HepG2 (cell line): ENCODE data around the gene TUBB4B. TPM values are rescaled to one million over a fixed set of nuclear protein-coding genes. Genes with fewer than 3 reads are reported as not detected.

Experiments used
- AGO2 ChIP-seq: fragments of 200-400 bp; formaldehyde crosslinking; optimal IDR thresholded peaks from 2 replicates; pipeline ENCODE3; 2017; ENCODE audit warnings: mild to moderate bottlenecking, low read depth, low read length, moderate library complexity
- ARID2 ChIP-seq: sonication (generic); formaldehyde crosslinking; IDR thresholded peaks from 2 replicates; pipeline ENCODE4 v1.8.1; 2022; ENCODE audit warnings: mild to moderate bottlenecking, missing genetic modification reagents, borderline replicate concordance
- ARID5B ChIP-seq: IDR thresholded peaks from 2 replicates; pipeline ENCODE4 v1.4.0; 2020; ENCODE audit warnings: mild to moderate bottlenecking, missing genetic modification reagents
- DDIT3 ChIP-seq: sonication (generic); formaldehyde crosslinking; IDR thresholded peaks from 2 replicates; pipeline ENCODE4 v1.4.0; 2020; ENCODE audit warnings: mild to moderate bottlenecking, missing genetic modification reagents
- DPF2 ChIP-seq: sonication (generic); formaldehyde crosslinking; IDR thresholded peaks from 2 replicates; pipeline ENCODE4 v1.4.0; 2020; ENCODE audit warnings: mild to moderate bottlenecking, low read depth, missing genetic modification reagents, borderline replicate concordance
- FOXK2 ChIP-seq: fragments of 450-650 bp; IDR thresholded peaks from 2 replicates; pipeline ENCODE4 v1.6.1; 2016
- KLF11 ChIP-seq: IDR thresholded peaks from 2 replicates; pipeline ENCODE4 v1.6.1; 2016; ENCODE audit warnings: missing compliant biosample characterization
- STAT5B ChIP-seq: sonication (generic); formaldehyde crosslinking; IDR thresholded peaks from 2 replicates; pipeline ENCODE4 v1.4.0; 2020; ENCODE audit warnings: missing genetic modification reagents
- YEATS2 ChIP-seq: sonication (generic); formaldehyde crosslinking; IDR thresholded peaks from 2 replicates; pipeline ENCODE4 v1.4.0; 2020; ENCODE audit warnings: missing genetic modification reagents, borderline replicate concordance
- ZBTB21 ChIP-seq: sonication (generic); formaldehyde crosslinking; IDR thresholded peaks from 2 replicates; pipeline ENCODE4 v1.4.0; 2020; ENCODE audit warnings: missing genetic modification reagents
- ZBTB26 ChIP-seq: IDR thresholded peaks from 2 replicates; pipeline ENCODE4 v1.6.1; 2016; ENCODE audit warnings: missing compliant biosample characterization, missing genetic modification reagents, borderline replicate concordance
- ZBTB3 ChIP-seq: sonication (generic); formaldehyde crosslinking; IDR thresholded peaks from 2 replicates; pipeline ENCODE4 v1.4.0; 2020; ENCODE audit warnings: low read depth, mild to moderate bottlenecking, moderate library complexity, missing genetic modification reagents, borderline replicate concordance
- ZC3H13 ChIP-seq: sonication (generic); formaldehyde crosslinking; IDR thresholded peaks from 2 replicates; pipeline ENCODE4 v1.8.1; 2023; ENCODE audit warnings: mild to moderate bottlenecking, missing genetic modification reagents, moderate library complexity
- ZFP90 ChIP-seq: sonication (generic); formaldehyde crosslinking; IDR thresholded peaks from 2 replicates; pipeline ENCODE4 v1.8.0; 2022; ENCODE audit warnings: missing genetic modification reagents, mild to moderate bottlenecking, inconsistent platforms, borderline replicate concordance
- ZFY ChIP-seq: sonication (generic); formaldehyde crosslinking; IDR thresholded peaks from 2 replicates; pipeline ENCODE4 v1.4.0; 2020; ENCODE audit warnings: missing genetic modification reagents
- ZNF225 ChIP-seq: sonication (generic); formaldehyde crosslinking; IDR thresholded peaks from 2 replicates; pipeline ENCODE4 v1.4.0; 2020; ENCODE audit warnings: mild to moderate bottlenecking, missing genetic modification reagents
- ZNF343 ChIP-seq: sonication (generic); formaldehyde crosslinking; IDR thresholded peaks from 2 replicates; pipeline ENCODE4 v1.4.0; 2020; ENCODE audit warnings: mild to moderate bottlenecking, missing genetic modification reagents
- ZNF468 ChIP-seq: sonication (generic); formaldehyde crosslinking; IDR thresholded peaks from 2 replicates; pipeline ENCODE4 v1.8.0; 2022; ENCODE audit warnings: mild to moderate bottlenecking, moderate library complexity, missing genetic modification reagents
- ZNF484 ChIP-seq: sonication (generic); formaldehyde crosslinking; IDR thresholded peaks from 2 replicates; pipeline ENCODE4 v1.5.1; 2020; ENCODE audit warnings: mild to moderate bottlenecking, low read depth, missing genetic modification reagents, borderline replicate concordance
- ZNF558 ChIP-seq: sonication (generic); formaldehyde crosslinking; IDR thresholded peaks from 2 replicates; pipeline ENCODE4 v1.9.0; 2022; ENCODE audit warnings: mild to moderate bottlenecking, missing genetic modification reagents, borderline replicate concordance
- ZNF672 ChIP-seq: sonication (generic); formaldehyde crosslinking; IDR thresholded peaks from 2 replicates; pipeline ENCODE4 v1.8.1; 2022; ENCODE audit warnings: missing genetic modification reagents
- ZNF781 ChIP-seq: sonication (generic); formaldehyde crosslinking; IDR thresholded peaks from 2 replicates; pipeline ENCODE4 v1.5.1; 2020; ENCODE audit warnings: borderline replicate concordance, mild to moderate bottlenecking, missing genetic modification reagents; ENCODE audit errors: not compliant biosample characterization
- ZSCAN31 ChIP-seq: sonication (generic); formaldehyde crosslinking; IDR thresholded peaks from 2 replicates; pipeline ENCODE4 v1.5.0; 2020; ENCODE audit warnings: low read depth, mild to moderate bottlenecking, missing genetic modification reagents
- polyA plus RNA-seq, 8 experiments: library from polyadenylated mRNA; depleted of rRNA in 3 of 8; stranded (reverse) in 7 of 8; unstranded in 1 of 8; fragments of >200 nt; fragmentation: Illumina TruSeq in 4 of 8; extraction: Trizol in 4 of 8; gene quantifications; 2 replicates each; pipeline versions ENCODE4 v1.2.1 to v1.2.3, GENCODE V29; 2011 to 2016; ENCODE audit warnings: low read depth in 4 of 8, missing spikeins in 1 of 8, mixed read lengths in 1 of 8; ENCODE audit not compliant: insufficient read depth in 1 of 8
- total RNA-seq, 5 experiments: library from RNA; depleted of rRNA; stranded (reverse); fragments of >200 nt; fragmentation: Illumina TruSeq; extraction: Trizol; gene quantifications; 2 replicates each; pipeline ENCODE4 v1.2.3, GENCODE V29; 2016; ENCODE audit warnings: low read depth in 1 of 5

The TUBB4B gene
- total and polyA plus RNA-seq, 2 of the 13 experiments (the other 11 are each of a cell fraction or from before 2014, with no cell fraction given): 182 to 412 TPM

GRCh38 chr9:137218212-137218753, 22.8 kb upstream of the TUBB4B start (continued):
- peak; percentile 27; the same call in 1 of the 2 replicates for TF ChIP-seq KLF11 (CRISPR knock-in tag)
- peak; percentile 13; the same call in 1 of the 2 replicates for TF ChIP-seq ZC3H13 (CRISPR knock-in tag)
- no peak for TF ChIP-seq ZBTB21 (CRISPR knock-in tag)
- 0 out of 2 replicates have a peak, but pooled peaks have one; percentile 23 for TF ChIP-seq ZNF343 (CRISPR knock-in tag)
- TF ChIP-seq ZFP90 (CRISPR knock-in tag): no peak
- no peak for TF ChIP-seq ZNF672
- peak; percentile 1 for TF ChIP-seq ZFY (CRISPR knock-in tag)
- no peak for TF ChIP-seq DPF2 (CRISPR knock-in tag)
- peak; percentile 8 for TF ChIP-seq AGO2
- no peak for TF ChIP-seq FOXK2
- TF ChIP-seq DDIT3 (CRISPR knock-in tag): no peak
- no peak for TF ChIP-seq ZNF484 (CRISPR knock-in tag)
- TF ChIP-seq ZNF781 (CRISPR knock-in tag): no peak
- TF ChIP-seq ZSCAN31 (CRISPR knock-in tag): peak; percentile 56; the same call in 1 of the 2 replicates
- no peak for TF ChIP-seq ZNF468 (CRISPR knock-in tag)
- no peak for TF ChIP-seq ZNF558 (CRISPR knock-in tag)
- TF ChIP-seq ZBTB3 (CRISPR knock-in tag): 0 out of 2 replicates have a peak, but pooled peaks have one; percentile 38
- no peak for TF ChIP-seq ARID5B
- TF ChIP-seq ARID2 (CRISPR knock-in tag): 0 out of 2 replicates have a peak, but pooled peaks have one; percentile 51
- TF ChIP-seq ZBTB26 (CRISPR knock-in tag): no peak
- 0 out of 2 replicates have a peak, but pooled peaks have one; percentile 49 for TF ChIP-seq ZNF225
- TF ChIP-seq YEATS2 (CRISPR knock-in tag): no peak
- TF ChIP-seq STAT5B (CRISPR knock-in tag): no peak
